NCI-H345 treated with DMSO at 0.1 percent for 48 hours (cell line): ENCODE measurements around the gene RTN4RL1.
A peak's percentile ranks its signal among the peaks of the same experiment; 100 is the strongest.

Experiments used
- DNase-seq: peaks from one replicate; lab custom pipeline; 2025; ENCODE audit not compliant: unreplicated experiment; lab: John Stamatoyannopoulos, UW

The RTN4RL1 gene

DNA sequence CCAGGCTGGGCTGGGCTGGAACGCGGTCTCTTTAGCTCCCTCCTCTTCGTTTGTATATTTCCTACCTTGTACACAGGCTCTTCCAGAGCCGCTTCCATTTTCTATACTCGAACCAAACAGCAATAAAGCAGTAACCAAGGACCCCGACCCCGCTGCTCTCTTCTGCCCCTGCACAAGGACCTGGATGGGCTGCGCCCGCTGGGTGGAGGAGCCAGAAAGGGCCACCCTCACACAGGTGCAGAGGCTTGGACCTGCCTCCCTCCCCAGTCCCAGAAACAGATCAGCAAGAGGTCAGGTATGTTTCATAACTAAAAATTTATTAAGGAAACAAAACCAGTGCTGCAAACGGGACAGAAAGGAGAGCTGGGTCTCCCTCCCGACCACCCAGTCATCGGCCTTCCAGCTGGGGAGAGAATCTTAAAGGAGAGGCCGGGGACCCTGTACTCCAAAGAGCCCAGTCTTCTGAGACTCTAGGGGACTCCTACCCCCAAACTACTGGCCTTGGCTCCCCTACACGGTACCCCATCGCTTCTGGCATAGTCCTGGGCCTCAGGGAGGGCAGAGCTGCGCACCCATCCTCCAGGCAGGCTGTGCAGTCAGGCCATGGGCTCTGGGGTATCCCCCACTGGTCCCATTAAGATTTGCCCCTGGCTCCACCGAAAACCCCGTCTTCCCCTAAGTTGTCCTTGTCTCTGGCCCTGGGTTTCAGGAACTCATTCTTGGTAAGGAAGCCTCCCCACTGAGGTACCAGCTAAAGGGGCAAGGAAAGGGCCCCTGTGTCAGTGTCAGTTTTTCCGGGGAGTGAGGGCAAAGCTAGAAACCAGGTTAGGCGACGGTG lies 34.6 kb upstream of the RTN4RL1 start:
- DNase-seq = no peak

DNA sequence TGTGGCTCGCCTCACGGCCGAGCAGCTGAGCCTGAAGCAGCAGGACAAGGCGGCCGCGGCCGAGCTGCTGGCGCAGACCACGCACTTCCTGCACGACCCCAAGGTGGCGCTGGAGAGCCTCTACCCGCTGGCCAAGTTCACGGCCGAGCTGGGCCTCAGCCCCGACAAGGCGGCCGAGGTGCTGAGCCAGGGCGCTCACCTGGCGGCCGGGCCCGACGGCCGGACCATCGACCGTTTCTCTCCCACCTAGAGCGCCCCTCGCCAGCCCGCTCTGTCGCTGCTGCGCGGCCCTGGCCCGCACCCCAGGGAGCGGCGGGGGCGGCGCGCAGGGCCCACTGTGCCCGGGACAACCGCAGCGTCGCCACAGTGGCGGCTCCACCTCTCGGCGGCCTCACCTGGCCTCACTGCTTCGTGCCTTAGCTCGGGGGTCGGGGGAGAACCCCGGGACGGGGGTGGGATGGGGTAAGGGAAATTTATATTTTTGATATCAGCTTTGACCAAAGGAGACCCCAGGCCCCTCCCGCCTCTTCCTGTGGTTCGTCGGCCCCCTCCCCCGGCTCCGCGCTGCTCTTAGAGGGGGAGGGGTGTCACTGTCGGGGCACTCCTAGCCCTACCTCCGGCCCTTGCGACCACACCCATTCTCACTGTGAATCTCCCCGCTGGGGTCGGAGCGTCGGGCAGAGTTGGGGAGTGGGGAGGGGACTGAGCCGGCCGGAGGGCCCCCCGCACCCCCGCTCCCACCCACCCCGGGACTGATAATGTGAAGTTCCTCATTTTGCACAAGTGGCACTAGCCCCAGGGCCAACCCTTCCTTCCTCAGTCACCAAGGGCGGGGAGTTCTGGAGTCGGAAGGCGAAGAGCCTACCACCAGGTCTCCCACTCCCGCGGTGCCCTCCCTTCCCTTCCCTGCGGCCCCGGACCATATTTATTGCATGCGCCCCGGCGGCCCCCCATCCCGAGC lies 33.7 kb upstream of the RTN4RL1 start:
- DNase-seq = no peak

- DNase-seq = no peak
Measured at GRCh38 chr17:2057760-2058585, 32.8 kb upstream of the RTN4RL1 start.

DNA sequence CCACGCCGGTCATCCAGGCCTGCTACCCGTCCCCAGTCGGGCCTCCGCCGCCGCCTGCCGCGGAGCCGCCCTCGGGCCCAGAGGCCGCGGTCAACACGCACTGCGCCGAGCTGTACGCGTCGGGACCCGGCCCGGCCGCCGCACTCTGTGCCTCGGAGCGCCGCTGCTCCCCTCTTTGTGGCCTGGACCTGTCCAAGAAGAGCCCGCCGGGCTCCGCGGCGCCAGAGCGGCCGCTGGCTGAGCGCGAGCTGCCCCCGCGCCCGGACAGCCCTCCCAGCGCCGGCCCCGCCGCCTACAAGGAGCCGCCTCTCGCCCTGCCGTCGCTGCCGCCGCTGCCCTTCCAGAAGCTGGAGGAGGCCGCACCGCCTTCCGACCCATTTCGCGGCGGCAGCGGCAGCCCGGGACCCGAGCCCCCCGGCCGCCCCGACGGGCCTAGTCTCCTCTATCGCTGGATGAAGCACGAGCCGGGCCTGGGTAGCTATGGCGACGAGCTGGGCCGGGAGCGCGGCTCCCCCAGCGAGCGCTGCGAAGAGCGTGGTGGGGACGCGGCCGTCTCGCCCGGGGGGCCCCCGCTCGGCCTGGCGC lies 32.1 kb upstream of the RTN4RL1 start:
- DNase-seq = no peak

- DNase-seq = no peak
Measured at GRCh38 chr17:2056206-2057174, 31.4 kb upstream of the RTN4RL1 start.

- no peak for DNase-seq
Measured at GRCh38 chr17:2055292-2056205, 30.4 kb upstream of the RTN4RL1 start.

GRCh38 chr17:2054512-2055291 lies 29.6 kb upstream of the RTN4RL1 start, which contains the start of gene HIC1:
TSS of gene HIC1 (plus strand) at chr17:2055103. CDS start at chr17:2056691, 1,588 bp downstream.
- peak; percentile 28 for DNase-seq

- no peak for DNase-seq
Measured at GRCh38 chr17:2054262-2054511, 29.1 kb upstream of the RTN4RL1 start.

GRCh38 chr17:2053380-2054261 lies 28.5 kb upstream of the RTN4RL1 start:
- DNase-seq = peak; percentile 56

DNA sequence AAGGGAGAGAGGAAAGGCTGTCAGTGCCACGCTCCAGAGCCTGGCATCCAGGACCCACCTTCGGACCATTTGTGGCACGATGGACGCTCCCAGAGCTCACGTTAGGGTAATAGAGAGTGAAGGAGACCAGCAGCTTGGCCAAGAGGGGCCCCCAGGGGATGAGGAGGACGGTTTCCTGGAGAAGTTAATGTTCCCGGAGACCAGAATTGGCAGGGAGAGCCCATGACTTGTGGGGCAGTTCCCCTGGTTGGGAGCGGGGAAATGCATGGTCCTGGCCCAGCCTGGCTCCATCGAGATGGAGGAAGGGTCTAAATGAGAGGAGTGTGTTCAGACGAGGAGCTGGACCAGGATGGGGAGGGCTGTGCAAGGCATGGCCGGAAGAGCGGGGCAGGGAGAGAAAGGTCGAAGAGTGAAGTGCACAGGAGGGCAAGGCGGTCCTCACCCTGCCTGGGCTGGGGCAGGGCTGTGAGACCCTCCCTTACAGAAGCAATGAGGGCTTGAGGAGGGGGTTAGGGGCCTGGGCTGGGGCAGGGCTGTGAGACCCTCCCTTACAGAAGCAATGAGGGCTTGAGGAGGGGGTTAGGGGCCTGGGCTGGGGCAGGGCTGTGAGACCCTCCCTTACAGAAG lies 26.9 kb upstream of the RTN4RL1 start:
- DNase-seq = no peak

DNA sequence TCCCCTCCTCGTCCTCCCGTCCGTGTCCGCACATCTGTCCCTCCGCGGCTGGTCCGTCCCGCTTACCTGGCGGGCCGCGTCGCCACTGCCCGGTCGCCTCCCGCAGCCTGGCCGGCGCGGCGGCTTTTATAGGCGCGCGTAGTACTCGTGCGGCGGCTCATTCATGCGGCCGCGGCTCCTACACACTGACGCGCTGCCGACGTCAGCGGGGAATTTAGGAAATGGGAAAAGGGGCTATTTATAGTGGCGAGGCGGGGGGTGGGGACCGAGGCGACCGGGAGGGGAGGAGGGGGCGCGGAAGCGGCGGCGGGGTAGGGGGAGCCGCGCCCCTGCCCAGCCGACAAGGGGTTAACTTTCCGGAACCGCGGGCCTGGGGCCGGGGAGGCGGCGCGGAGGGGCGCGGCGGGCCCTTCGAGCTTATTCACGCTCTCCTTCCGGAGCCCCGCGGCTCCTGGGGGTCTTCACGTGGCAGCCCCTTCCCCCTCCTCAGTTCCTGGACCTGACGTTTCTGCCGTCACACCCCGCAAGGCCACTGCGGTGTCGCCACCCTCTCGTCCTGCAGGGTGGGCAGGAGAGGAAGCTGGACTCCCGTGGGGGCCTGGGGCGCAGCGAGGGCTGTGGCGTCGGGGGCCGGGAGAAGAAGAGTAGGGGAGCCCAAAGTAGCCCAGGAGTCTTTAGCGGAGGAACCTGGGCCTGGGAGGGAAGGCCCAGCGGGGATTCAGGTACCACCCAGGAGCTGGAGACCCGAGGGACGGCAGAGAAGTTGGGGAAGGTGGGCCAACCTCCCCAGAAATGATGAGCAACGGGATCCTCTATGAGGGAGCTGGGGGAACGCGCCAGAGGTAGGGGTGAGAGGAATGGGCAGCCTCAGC lies 26.2 kb upstream of the RTN4RL1 start:
- DNase-seq = no peak

- DNase-seq = no peak
Measured at GRCh38 chr17:2050300-2051060, 25.3 kb upstream of the RTN4RL1 start.

DNA sequence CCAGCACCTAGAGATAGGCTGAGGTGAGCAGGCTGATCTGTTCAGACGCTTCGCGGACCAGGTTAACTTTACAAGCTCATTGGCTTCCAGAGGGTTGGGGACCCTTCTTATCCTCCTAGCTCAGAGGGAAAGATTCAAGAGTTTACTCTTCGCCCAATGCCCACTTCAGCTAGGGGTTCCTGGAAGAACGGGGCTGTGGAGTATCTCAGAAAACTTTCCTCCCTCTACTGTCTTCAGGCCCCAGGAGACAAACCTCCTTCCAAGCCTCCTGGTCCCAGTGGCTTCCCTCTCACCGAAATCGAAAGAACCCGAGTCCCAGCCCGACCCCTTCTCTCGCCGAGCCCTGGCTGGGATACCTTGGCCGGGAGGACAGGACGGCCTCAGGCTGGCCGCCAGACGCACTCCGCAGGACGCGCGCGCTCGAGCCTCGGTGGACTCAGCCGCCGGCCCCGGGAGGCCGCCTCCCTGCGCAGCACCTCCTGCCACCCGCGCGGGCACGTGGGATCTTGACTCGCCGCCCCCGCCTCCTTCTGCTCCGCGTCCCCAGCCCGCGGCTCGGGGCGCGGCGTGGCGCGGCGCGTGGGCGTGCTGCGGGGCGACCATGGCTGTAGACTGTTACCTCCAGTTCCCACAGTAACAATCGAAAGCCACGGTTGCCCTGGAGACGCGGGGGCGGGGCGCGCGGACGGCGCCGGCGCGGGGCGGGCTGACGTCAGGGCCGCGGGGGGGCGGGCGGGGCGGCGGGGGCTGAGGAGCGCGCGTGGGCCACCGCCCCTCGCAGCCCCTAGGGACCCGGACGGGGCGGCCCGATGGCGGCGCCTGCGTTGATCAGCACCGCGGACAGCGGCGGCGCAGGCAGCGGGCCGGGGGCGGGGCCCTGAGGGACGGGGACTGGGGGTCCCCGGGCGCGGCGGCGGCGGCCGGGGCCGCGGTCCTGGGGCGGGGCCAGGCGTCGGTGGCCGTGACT lies 24.5 kb upstream of the RTN4RL1 start:
- no peak for DNase-seq

- no peak for DNase-seq
Measured at GRCh38 chr17:2048805-2049204, 23.7 kb upstream of the RTN4RL1 start.
